Mucosa of descending colon (tissue), 3 donors: ENCODE data around the gene CLDN7. TPM values are rescaled to one million over a fixed set of nuclear protein-coding genes. Genes with fewer than 3 reads are reported as not detected.
A peak's percentile ranks its signal among the peaks of the same experiment; 100 is the strongest.
"Not testable (repeated sequence)": the region's sequence is repeated elsewhere in the genome, so short reads cannot be mapped to it uniquely, and the experiment has no call there.

Experiments
- ATAC-seq: fragments of 200-7000 bp; cut with Tn5 transposase; one replicate; pipeline ENCODE4 v1.9.1; 2020; ENCODE audit warnings: mild to moderate bottlenecking, moderate library complexity
- DNase-seq, 3 donors: peaks; one replicate each; pipeline ENCODE4 v3.0.0-alpha.2; 2020
- H3K36me3 ChIP-seq: fragments of 200-600 bp; one replicate; pipeline ENCODE4 v1.8.0; 2021; ENCODE audit warnings: low read depth, mild to moderate bottlenecking
- H3K4me1 ChIP-seq: fragments of 200-600 bp; one replicate; pipeline ENCODE4 v1.8.0; 2021; ENCODE audit warnings: low read depth, mild to moderate bottlenecking
- H3K4me3 ChIP-seq: fragments of 200-600 bp; one replicate; pipeline ENCODE4 v1.8.0; 2021; ENCODE audit warnings: mild to moderate bottlenecking
- H3K9me3 ChIP-seq: fragments of 200-600 bp; one replicate; pipeline ENCODE4 v1.8.0; 2021; ENCODE audit warnings: mild to moderate bottlenecking
- intact Hi-C, 2 donors: fragments of 100-400 bp; cut with DNase I in 1 of 2; cut with micrococcal nuclease in 1 of 2; formaldehyde crosslinking; loops; one replicate each; pipeline versions ENCODE4 v1.11.0 to v1.11.1; 2022; cut with DNase I, micrococcal nuclease
- total RNA-seq, 3 donors: library from RNA; stranded (reverse); fragmentation: NEBNext Ultra II Directional in 2 of 3; extraction: Animal tissue kit (Norgen Biotek cat#: 25700) in 2 of 3; gene quantifications; one replicate each; pipeline versions ENCODE4 v1.2.1 to v1.2.4, GENCODE V29; 2021 to 2023
- TF ChIP-seq, protein P1 (sequence below): fragments of 200-600 bp; IDR thresholded peaks from one replicate; pipeline ENCODE4 v1.8.0; 2022; ENCODE audit warnings: antibody characterized with exemption, mild to moderate bottlenecking
- donor health status: DM: no; HTN: no; CAD: no; lungs with moderate emphysema.
- donor health status: DM: no; HTN: no; CAD: no.
- donor health status: DM: no; HTN: yes; CAD: no.

The CLDN7 gene
- total RNA-seq, 3 donors from 2014 or later, result 586 to 1,244 (median 934) TPM

DNA sequence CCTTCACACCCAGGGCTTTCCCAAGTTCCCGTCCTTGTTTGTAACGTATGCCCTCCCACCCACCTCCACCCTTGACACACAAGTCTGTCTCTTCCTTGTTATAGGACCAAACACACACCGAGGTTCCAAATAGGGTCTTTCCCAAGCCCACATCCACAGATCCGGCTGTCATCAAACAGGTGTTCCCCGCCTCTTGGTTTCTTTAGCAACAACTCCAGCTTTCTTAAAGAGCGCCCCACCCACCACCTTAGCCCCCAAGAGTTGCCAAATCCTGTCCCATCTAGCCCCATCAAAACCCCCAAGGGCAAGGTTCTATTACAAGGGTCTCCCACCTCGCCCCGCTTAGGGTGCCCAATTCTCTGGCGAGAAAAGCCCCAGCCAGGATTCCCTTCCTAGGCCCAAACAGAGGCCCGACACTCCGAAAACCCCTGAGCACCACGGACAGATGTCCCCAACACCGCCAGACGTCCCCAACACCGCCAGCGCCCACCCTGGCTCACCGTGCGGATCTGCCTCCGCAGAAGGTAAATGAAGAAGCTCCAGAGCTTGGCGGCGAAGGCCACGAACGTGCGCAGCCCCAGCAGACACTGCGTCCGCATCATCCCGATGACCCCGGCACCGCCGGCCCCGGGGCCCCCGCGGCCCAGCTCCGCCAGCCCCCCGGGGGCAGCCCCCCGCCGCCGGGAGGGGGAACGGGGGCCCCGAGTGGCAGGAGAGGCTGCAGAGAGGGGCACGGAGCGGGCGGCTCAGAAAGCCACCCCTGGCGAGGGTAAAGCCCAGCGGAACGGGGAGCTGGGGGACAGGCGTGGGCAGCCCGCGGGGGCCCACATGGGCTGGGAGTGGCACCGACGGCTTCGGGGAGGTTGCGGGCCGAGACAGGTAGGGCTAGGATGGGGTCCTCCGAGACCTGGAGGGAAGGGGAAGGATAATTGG is 11.3 kb downstream of the CLDN7 start:
- H3K36me3 ChIP-seq, result no peaks in the 10 kb centered on the region
- H3K4me3 ChIP-seq, result peak overlapping the region; percentile 85
- peak; percentile 57 to 77 (median 66) for DNase-seq
- no peaks in the 10 kb centered on the region for H3K9me3 ChIP-seq
- intact Hi-C loops, result no loop called here
- H3K4me1 ChIP-seq, result peaks cover 24% of the 10 kb centered on the region
- TF ChIP-seq, protein P1, sequence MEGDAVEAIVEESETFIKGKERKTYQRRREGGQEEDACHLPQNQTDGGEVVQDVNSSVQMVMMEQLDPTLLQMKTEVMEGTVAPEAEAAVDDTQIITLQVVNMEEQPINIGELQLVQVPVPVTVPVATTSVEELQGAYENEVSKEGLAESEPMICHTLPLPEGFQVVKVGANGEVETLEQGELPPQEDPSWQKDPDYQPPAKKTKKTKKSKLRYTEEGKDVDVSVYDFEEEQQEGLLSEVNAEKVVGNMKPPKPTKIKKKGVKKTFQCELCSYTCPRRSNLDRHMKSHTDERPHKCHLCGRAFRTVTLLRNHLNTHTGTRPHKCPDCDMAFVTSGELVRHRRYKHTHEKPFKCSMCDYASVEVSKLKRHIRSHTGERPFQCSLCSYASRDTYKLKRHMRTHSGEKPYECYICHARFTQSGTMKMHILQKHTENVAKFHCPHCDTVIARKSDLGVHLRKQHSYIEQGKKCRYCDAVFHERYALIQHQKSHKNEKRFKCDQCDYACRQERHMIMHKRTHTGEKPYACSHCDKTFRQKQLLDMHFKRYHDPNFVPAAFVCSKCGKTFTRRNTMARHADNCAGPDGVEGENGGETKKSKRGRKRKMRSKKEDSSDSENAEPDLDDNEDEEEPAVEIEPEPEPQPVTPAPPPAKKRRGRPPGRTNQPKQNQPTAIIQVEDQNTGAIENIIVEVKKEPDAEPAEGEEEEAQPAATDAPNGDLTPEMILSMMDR, result no peak
- ATAC-seq, result peak; percentile 0

DNA sequence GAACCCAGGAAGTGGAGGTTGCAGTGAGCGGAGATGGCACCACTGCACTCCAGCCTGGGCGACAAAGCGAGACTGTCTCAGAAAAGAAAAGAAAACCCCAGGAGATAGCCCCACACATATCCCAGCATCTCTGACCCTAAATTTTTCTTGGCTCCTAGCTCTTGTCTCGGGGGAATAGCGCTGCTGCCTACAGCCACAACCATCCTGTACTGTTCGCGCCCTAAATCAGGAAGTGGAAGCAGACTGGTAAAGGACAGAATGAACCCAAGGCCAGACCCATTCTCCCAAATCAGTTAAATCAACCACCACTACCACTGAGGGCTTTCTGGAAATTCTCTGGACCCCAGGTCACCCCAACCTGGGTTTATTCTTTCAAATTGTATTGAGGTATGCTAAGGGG is 12.4 kb downstream of the CLDN7 start:
- intact Hi-C loops, result no loop called here
- DNase-seq (no peak), ATAC-seq (no peak)
- TF ChIP-seq, protein P1, result no peak
- Histone ChIP-seq H3K36me3 (no peaks in the 10 kb centered on the region), H3K9me3 (no peaks in the 10 kb centered on the region), H3K4me3 (no peak overlapping the region), H3K4me1 (peaks cover 24% of the 10 kb centered on the region)

DNA sequence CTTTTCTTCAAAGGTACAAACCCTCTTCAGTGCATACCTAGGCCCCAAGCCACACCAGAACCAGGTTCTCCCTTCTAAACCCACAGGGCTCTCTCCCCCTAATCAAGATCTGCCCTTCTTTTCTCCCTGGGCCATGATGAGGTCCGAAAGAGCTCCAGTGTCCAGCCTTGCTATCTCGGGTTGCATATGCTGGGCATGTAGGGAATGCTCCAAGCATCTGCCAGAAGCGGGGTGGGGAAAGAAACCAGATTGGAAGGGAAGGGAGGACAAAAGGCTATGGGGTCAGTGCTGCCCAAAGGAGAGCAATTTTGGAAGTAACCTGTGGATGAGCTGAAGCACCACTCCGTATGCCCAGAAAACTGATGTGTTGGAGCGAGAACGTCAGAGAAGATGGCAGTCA is 13.1 kb downstream of the CLDN7 start:
- intact Hi-C loops, result no loop called here
- H3K4me1 ChIP-seq, result peaks cover 24% of the 10 kb centered on the region
- ATAC-seq (no peak), DNase-seq (no peak)
- H3K9me3 ChIP-seq, result no peaks in the 10 kb centered on the region
- no peak overlapping the region for H3K4me3 ChIP-seq
- TF ChIP-seq, protein P1, result no peak
- no peaks in the 10 kb centered on the region for H3K36me3 ChIP-seq

DNA sequence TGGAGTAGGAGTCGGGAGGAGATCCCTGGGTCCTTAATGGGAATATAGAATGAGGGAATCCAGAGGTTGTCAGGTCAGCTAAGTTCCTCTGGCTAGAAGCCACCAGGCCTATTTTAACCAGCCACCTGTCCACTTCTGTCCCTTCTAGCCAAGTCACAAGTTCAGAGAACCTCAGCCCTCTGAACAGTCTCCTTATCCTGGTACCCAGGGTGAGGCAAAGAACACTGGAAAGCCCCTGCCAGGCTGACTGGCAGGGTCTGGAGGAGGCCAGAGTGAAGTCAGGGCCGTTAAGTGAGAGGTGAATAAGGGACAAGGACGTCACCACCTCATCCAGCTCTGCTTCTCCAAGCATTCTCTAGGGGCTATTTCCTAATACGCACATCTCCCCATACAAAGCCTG is 13.5 kb downstream of the CLDN7 start:
- no peaks in the 10 kb centered on the region for H3K9me3 ChIP-seq
- H3K4me3 ChIP-seq, result no peak overlapping the region
- intact Hi-C loops, result no loop called here
- no peak for DNase-seq
- H3K4me1 ChIP-seq, result peaks cover 24% of the 10 kb centered on the region
- H3K36me3 ChIP-seq, result no peaks in the 10 kb centered on the region
- ATAC-seq, result no peak
- TF ChIP-seq, protein P1, result no peak

DNA sequence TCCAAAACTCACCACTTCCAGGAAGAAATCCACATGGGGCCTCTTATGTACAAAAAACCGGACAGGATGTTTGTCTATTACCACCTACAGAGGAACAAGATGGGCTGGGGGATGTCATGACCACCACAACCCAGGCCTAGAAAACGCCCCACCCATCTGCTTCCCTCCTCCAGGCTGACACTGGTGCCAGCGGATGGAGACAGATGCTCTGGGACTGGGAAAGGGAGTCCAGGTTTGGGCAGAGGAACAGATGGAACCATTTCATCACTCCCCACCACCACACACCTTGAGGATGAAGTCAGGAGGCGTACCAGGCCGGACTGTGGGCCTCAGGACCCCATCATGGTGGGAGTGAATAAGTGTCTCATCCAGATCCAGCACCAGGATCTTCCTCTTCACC is 15.5 kb downstream of the CLDN7 start:
- TF ChIP-seq, protein P1, result no peak

DNA sequence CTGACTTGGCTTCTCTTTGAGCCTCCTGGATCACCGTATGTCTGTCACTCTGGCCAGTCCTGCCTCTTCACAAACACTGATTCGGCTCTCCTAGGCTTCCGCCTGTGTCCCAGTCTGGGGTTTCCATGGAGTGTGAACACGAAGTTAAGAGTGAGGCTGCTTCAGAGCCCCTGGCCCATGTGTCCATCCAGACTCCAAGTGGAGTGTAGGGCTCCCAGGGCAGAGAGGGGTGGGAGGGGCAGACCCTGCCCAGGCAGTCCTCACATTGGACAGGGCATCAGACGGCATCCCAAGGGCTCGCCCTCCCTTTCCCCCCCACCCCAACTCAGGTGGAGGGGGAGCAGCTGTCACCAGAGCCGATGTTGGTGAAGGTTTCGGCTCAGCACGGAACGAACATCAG is 18.4 kb downstream of the CLDN7 start:
- DNase-seq, result peak in 1 of 3 donors; percentile 54
- ATAC-seq, H3K4me3 ChIP-seq, intact Hi-C loops, H3K36me3 ChIP-seq, H3K9me3 ChIP-seq: not testable (repeated sequence)
- H3K4me1 ChIP-seq, result peaks cover 18% of the 10 kb centered on the region

More for the DNA sequence above, 15.5 kb downstream of the CLDN7 start:
- intact Hi-C loops, result no loop called here
- Histone ChIP-seq H3K36me3 (no peaks in the 10 kb centered on the region), H3K4me1 (peaks cover 15% of the 10 kb centered on the region), H3K4me3 (no peak overlapping the region), H3K9me3 (no peaks in the 10 kb centered on the region)
- ATAC-seq (no peak), DNase-seq (peak in 1 of 3 donors; percentile 31)
